GM12878 (cell line): ENCODE results near the gene GPRIN1. TPM values are rescaled to one million over a fixed set of nuclear protein-coding genes. Genes with fewer than 3 reads are reported as not detected.

ENCODE experiments used
- ATAC-seq: fragments of 200-7000 bp; cut with Tn5 transposase; 3 replicates; pipeline ENCODE4 v1.9.1; 2020; ENCODE audit warnings: mild to moderate bottlenecking, moderate library complexity
- BruUV-seq: library from RNA; stranded (reverse); fragments of 400-500 nt; replicated peaks from 2 replicates; lab custom pipeline; 2021; lab: Mats Ljungman, UMichigan
- CTCF ChIA-PET: fragments of 300-600 bp; sonication (Branson Sonifier 250); formaldehyde crosslinking; extraction: SDS; loops from one replicate; lab custom pipeline; 2021; ENCODE audit warnings: inconsistent platforms; lab: Yijun Ruan, JAX
- POLR2A ChIA-PET: fragments of 350-600 bp; formaldehyde crosslinking; extraction: SDS; loops from one replicate; lab custom pipeline; 2021; ENCODE audit warnings: inconsistent platforms; lab: Charles Lee
- RAD21 ChIA-PET: fragments of 300-600 bp; sonication (Branson Sonifier 250); formaldehyde crosslinking; loops from one replicate; lab custom pipeline; 2023; ENCODE audit warnings: antibody characterized with exemption; ENCODE audit not compliant: unreplicated experiment; lab: Charles Lee
- SMC1A ChIA-PET: fragments of 300-600 bp; sonication (Branson Sonifier 250); formaldehyde crosslinking; loops from one replicate; lab custom pipeline; 2023; ENCODE audit not compliant: unreplicated experiment, uncharacterized antibody; lab: Charles Lee
- DNase-seq: peaks from one replicate; pipeline ENCODE4 v3.0.0-alpha.2; 2011; ENCODE audit warnings: low read depth, low spot score
- FAIRE-seq: peaks from 3 replicates; lab custom pipeline; 2011; peaks lifted over from hg19 to GRCh38; lab: Jason Lieb, UNC
- H2AFZ ChIP-seq: 2 replicates; pipeline ENCODE4 v1.6.0; 2011; ENCODE audit warnings: low read depth, low read length, control low read depth; ENCODE audit not compliant: control insufficient read depth
- H3K27ac ChIP-seq: 2 replicates; pipeline ENCODE4 v1.5.1; 2011; ENCODE audit warnings: control low read depth; ENCODE audit not compliant: control insufficient read depth, insufficient read depth
- H3K27me3 ChIP-seq, 2 experiments: replicated peaks in 1 of 2; 2 replicates each; pipeline versions ENCODE4 v1.6.0 to v1.6.1; 2011; ENCODE audit warnings: low read length in 1 of 2; ENCODE audit not compliant: control insufficient read depth in 2 of 2, insufficient read depth in 2 of 2
- H3K36me3 ChIP-seq, 2 experiments: 2 replicates each; pipeline ENCODE4 v1.5.1; 2011; ENCODE audit warnings: low read length in 1 of 2; ENCODE audit not compliant: control insufficient read depth in 2 of 2, insufficient read depth in 2 of 2
- H3K4me1 ChIP-seq: 2 replicates; pipeline ENCODE4 v1.6.1; 2011; ENCODE audit warnings: mild to moderate bottlenecking, low read length, moderate library complexity, mixed read lengths; ENCODE audit not compliant: control insufficient read depth, insufficient read depth
- H3K4me2 ChIP-seq: 2 replicates; pipeline ENCODE4 v1.6.0; 2011; ENCODE audit warnings: control low read depth; ENCODE audit not compliant: control insufficient read depth, insufficient read depth
- H3K4me3 ChIP-seq: fragments of 200-600 bp; sonication (generic); 2 replicates; pipeline ENCODE4 v1.5.1; 2016
- H3K79me2 ChIP-seq: 2 replicates; pipeline ENCODE4 v1.6.0; 2011; ENCODE audit warnings: low read length; ENCODE audit not compliant: control insufficient read depth, insufficient read depth
- H3K9ac ChIP-seq: 2 replicates; pipeline ENCODE4 v1.8.0; 2011; ENCODE audit warnings: low read length, control low read depth, mixed read lengths; ENCODE audit not compliant: control insufficient read depth, insufficient read depth
- H3K9me3 ChIP-seq: replicated peaks from 3 replicates; pipeline ENCODE4 v1.5.1; 2011; ENCODE audit warnings: mild to moderate bottlenecking, low read length; ENCODE audit not compliant: control insufficient read depth, insufficient read depth
- H4K20me1 ChIP-seq: 2 replicates; pipeline ENCODE4 v1.6.0; 2011; ENCODE audit not compliant: control insufficient read depth, insufficient read depth
- E2F8 ChIP-seq: fragments of 450-650 bp; IDR thresholded peaks from 2 replicates; pipeline ENCODE4 v1.6.1; 2018; ENCODE audit warnings: mild to moderate bottlenecking, low read depth, moderate library complexity; ENCODE audit not compliant: partially characterized antibody
- ESRRA ChIP-seq: IDR thresholded peaks from 2 replicates; pipeline ENCODE4 v1.6.1; 2012; ENCODE audit warnings: mild to moderate bottlenecking, low read length, improper control_type of control experiment
- EZH2 ChIP-seq: IDR thresholded peaks from 2 replicates; pipeline ENCODE4 v1.6.1; 2012; ENCODE audit warnings: low read depth, mild to moderate bottlenecking, control low read depth, inconsistent platforms, low read length, borderline replicate concordance; ENCODE audit not compliant: control insufficient read depth
- FOXK2 ChIP-seq: fragments of 450-650 bp; IDR thresholded peaks from 2 replicates; pipeline ENCODE4 v1.6.1; 2017; ENCODE audit warnings: mild to moderate bottlenecking, moderate library complexity
- IKZF2 ChIP-seq, 2 experiments: fragments of 450-650 bp; IDR thresholded peaks; 2 replicates each; pipeline ENCODE4 v1.6.1; 2017; ENCODE audit warnings: mild to moderate bottlenecking in 2 of 2, moderate library complexity in 2 of 2
- IRF3 ChIP-seq: fragments of 450-650 bp; IDR thresholded peaks from 2 replicates; pipeline ENCODE4 v1.6.1; 2014; ENCODE audit warnings: mild to moderate bottlenecking
- IRF4 ChIP-seq: IDR thresholded peaks from 2 replicates; pipeline ENCODE4 v1.6.1; 2011; ENCODE audit warnings: low read depth, low read length
- IRF5 ChIP-seq: fragments of 450-650 bp; IDR thresholded peaks from 2 replicates; pipeline ENCODE4 v1.6.1; 2017; ENCODE audit warnings: borderline replicate concordance
- NR2C1 ChIP-seq: fragments of 450-650 bp; IDR thresholded peaks from 2 replicates; pipeline ENCODE4 v1.6.1; 2017; ENCODE audit warnings: antibody characterized with exemption, mild to moderate bottlenecking, moderate library complexity
- RELB ChIP-seq: fragments of 450-650 bp; IDR thresholded peaks from 2 replicates; pipeline ENCODE4 v1.6.1; 2017; ENCODE audit warnings: low read depth, mild to moderate bottlenecking, moderate library complexity
- SIN3A ChIP-seq: IDR thresholded peaks from 2 replicates; pipeline ENCODE4 v1.6.1; 2012; ENCODE audit warnings: low read depth, low read length, improper control_type of control experiment
- TARDBP ChIP-seq: IDR thresholded peaks from 2 replicates; pipeline ENCODE4 v1.6.1; 2016; ENCODE audit warnings: borderline replicate concordance
- ZNF24 ChIP-seq: fragments of 450-650 bp; IDR thresholded peaks from 2 replicates; pipeline ENCODE4 v1.6.1; 2017; ENCODE audit warnings: antibody characterized with exemption, mild to moderate bottlenecking
- WGBS: methylation state at CpG from one replicate; pipeline ENCODE4 v1.1.6; 2016; ENCODE audit warnings: low lambda C conversion rate; ENCODE audit not compliant: insufficient replicate concordance, insufficient coverage; ENCODE audit errors: missing lambda C conversion rate; 5-methylcytosine and 5-hydroxymethylcytosine counted together
- in situ Hi-C: fragments of 300-500 bp; cut with MboI; formaldehyde crosslinking; loops from 9 replicates; pipeline ENCODE4 v1.14.3; 2018; ENCODE audit warnings: mixed read lengths
- intact Hi-C: fragments of 100-400 bp; cut with micrococcal nuclease; formaldehyde crosslinking; loops from one replicate; pipeline ENCODE4 v1.14.2; 2022; ENCODE audit not compliant: unreplicated experiment
- polyA plus RNA-seq, 11 experiments: library from polyadenylated mRNA; depleted of rRNA in 4 of 11; unstranded in 6 of 11; stranded (reverse) in 5 of 11; fragments of >200 nt; fragmentation: Nextera tagmentation in 4 of 11; fragmentation: Illumina TruSeq in 1 of 11; extraction: Ambion mirVana in 4 of 11; extraction: Trizol in 1 of 11; gene quantifications; 1 replicate in 1 of 11; 2 replicates in 10 of 11; pipeline versions ENCODE4 v1.2.1 to v1.2.3, GENCODE V29; 2011 to 2016; ENCODE audit warnings: inconsistent platforms in 2 of 11, missing spikeins in 2 of 11, low read depth in 1 of 11
- total RNA-seq, 4 experiments: library from RNA; depleted of rRNA in 3 of 4; stranded (reverse); fragments of >200 nt in 3 of 4; fragmentation: Illumina TruSeq in 1 of 4; extraction: Trizol in 1 of 4; gene quantifications; 2 replicates each; pipeline versions ENCODE4 v1.2.1 to v1.2.3, GENCODE V29; 2013 to 2021
- TF ChIP-seq, protein P1 (sequence below): fragments of 450-650 bp; formaldehyde crosslinking; IDR thresholded peaks from 2 replicates; pipeline ENCODE4 v1.5.0; 2022; ENCODE audit warnings: mild to moderate bottlenecking, missing genetic modification characterization
- TF ChIP-seq, protein P2 (sequence below): IDR thresholded peaks from 2 replicates; pipeline ENCODE4 v1.6.1; 2012; ENCODE audit warnings: low read depth, low read length, improper control_type of control experiment

Gene GPRIN1
- total and polyA plus RNA-seq, 10 of the 15 experiments (the other 5 are each of a cell fraction or from before 2014, with no cell fraction given) = 0.52 to 16.3 (median 4.5) TPM

- Histone ChIP-seq H3K9ac (no peak overlapping the region), H2AFZ (no peak overlapping the region), H3K9me3 (no peaks in the 10 kb centered on the region), H3K4me2 (no peak overlapping the region), H3K4me3 (no peak overlapping the region), H3K79me2 (no peaks in the 10 kb centered on the region), H3K4me1 (no peaks in the 10 kb centered on the region; the same call in 1 of the 2 replicates), H3K27ac (no peak overlapping the region), H3K27me3 (peaks cover 7 to 9% of the 10 kb centered on the region in 2 experiments), H3K36me3 (no peaks in the 10 kb centered on the region), H4K20me1 (0 out of 2 replicates have a peak, but pooled peaks cover 3% of the 10 kb centered on the region)
- ATAC-seq = no peak
- intact Hi-C loops = no loop called here
- SMC1A ChIA-PET = no interaction called here
- no peak for FAIRE-seq
- in situ Hi-C loops = no loop called here
- RAD21 ChIA-PET = no interaction called here
- DNase-seq = no peak
- no TSS peak for BruUV-seq
- POLR2A ChIA-PET = no interaction called here
- 16% methylated on average over 9 of the region's 9 CpGs for WGBS
- CTCF ChIA-PET = no interaction called here
- TF ChIP-seq SIN3A (no peak), RELB (no peak), IRF5 (no peak), TARDBP (no peak), EZH2 (no peak), IRF4 (no peak), FOXK2 (no peak), ZNF24 (no peak), ESRRA (no peak), NR2C1 (no peak), IKZF2 (IDR thresholded peaks at IDR 0.05) (no peak), IRF3 (no peak), E2F8 (no peak)
- TF ChIP-seq, protein P1, sequence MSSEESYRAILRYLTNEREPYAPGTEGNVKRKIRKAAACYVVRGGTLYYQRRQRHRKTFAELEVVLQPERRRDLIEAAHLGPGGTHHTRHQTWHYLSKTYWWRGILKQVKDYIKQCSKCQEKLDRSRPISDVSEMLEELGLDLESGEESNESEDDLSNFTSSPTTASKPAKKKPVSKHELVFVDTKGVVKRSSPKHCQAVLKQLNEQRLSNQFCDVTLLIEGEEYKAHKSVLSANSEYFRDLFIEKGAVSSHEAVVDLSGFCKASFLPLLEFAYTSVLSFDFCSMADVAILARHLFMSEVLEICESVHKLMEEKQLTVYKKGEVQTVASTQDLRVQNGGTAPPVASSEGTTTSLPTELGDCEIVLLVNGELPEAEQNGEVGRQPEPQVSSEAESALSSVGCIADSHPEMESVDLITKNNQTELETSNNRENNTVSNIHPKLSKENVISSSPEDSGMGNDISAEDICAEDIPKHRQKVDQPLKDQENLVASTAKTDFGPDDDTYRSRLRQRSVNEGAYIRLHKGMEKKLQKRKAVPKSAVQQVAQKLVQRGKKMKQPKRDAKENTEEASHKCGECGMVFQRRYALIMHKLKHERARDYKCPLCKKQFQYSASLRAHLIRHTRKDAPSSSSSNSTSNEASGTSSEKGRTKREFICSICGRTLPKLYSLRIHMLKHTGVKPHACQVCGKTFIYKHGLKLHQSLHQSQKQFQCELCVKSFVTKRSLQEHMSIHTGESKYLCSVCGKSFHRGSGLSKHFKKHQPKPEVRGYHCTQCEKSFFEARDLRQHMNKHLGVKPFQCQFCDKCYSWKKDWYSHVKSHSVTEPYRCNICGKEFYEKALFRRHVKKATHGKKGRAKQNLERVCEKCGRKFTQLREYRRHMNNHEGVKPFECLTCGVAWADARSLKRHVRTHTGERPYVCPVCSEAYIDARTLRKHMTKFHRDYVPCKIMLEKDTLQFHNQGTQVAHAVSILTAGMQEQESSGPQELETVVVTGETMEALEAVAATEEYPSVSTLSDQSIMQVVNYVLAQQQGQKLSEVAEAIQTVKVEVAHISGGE (CRISPR knock-in tag) = no peak
- TF ChIP-seq, protein P2, sequence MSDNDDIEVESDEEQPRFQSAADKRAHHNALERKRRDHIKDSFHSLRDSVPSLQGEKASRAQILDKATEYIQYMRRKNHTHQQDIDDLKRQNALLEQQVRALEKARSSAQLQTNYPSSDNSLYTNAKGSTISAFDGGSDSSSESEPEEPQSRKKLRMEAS = no peak
Observed at GRCh38 chr5:176624938-176625337, 15.0 kb upstream of the GPRIN1 start.
